NOMO-1 (cell line): ENCODE results near the gene CHRM2.

Experiments used
- DNase-seq, 2 experiments: peaks; one replicate each; lab custom pipeline; 2025; ENCODE audit not compliant: unreplicated experiment in 2 of 2; lab: John Stamatoyannopoulos, UW

Gene CHRM2

GRCh38 chr7:137017221-137017620 lies 148.8 kb downstream of the CHRM2 start:
- DNase-seq: no peak

GRCh38 chr7:137018468-137018867 lies 150.0 kb downstream of the CHRM2 start:
- no peak for DNase-seq

GRCh38 chr7:137020351-137020750 lies 151.9 kb downstream of the CHRM2 start:
- no peak for DNase-seq

GRCh38 chr7:137025469-137026175 lies 157.2 kb downstream of the CHRM2 start:
- DNase-seq: no peak

GRCh38 chr7:137026176-137026500 lies 157.7 kb downstream of the CHRM2 start:
- DNase-seq: no peak

- DNase-seq: no peak
These were observed 164.0 kb downstream of the CHRM2 start for GRCh38 chr7:137032436-137032835.

- DNase-seq: no peak
These were observed 168.3 kb downstream of the CHRM2 start for GRCh38 chr7:137036768-137037167.

- DNase-seq: no peak
These were observed 170.3 kb downstream of the CHRM2 start for GRCh38 chr7:137038706-137039105.

GRCh38 chr7:137040745-137041144 lies 172.3 kb downstream of the CHRM2 start:
- DNase-seq: no peak

GRCh38 chr7:137045573-137045972 lies 177.1 kb downstream of the CHRM2 start:
- no peak for DNase-seq

- no peak for DNase-seq
These were observed 201.0 kb downstream of the CHRM2 start for GRCh38 chr7:137069249-137069963.
